Tibial nerve (tissue), 4 donors: Measurements from ENCODE around the gene P2RX5. TPM values are rescaled to one million over a fixed set of nuclear protein-coding genes. Genes with fewer than 3 reads are reported as not detected.
A peak's percentile ranks its signal among the peaks of the same experiment; 100 is the strongest.

Experiments used
- DNase-seq, 2 donors: peaks; one replicate each; pipeline ENCODE4 v3.0.0-alpha.2; 2019; ENCODE audit warnings: low spot score in 2 of 2
- H3K27ac ChIP-seq, 4 donors: fragments of 200-600 bp; sonication (generic) in 3 of 4; one replicate each; pipeline ENCODE4 v1.5.1; 2017 to 2019; ENCODE audit warnings: mild to moderate bottlenecking in 1 of 4
- H3K27me3 ChIP-seq, 2 donors: fragments of 200-600 bp; sonication (generic) in 1 of 2; one replicate each; pipeline versions ENCODE4 v1.5.1 to v1.6.0; 2017 to 2019
- H3K36me3 ChIP-seq, 3 donors: fragments of 200-600 bp; sonication (generic); one replicate each; pipeline ENCODE4 v1.5.1; 2018 to 2019
- H3K4me1 ChIP-seq, 4 donors: fragments of 200-600 bp; sonication (generic) in 3 of 4; one replicate each; pipeline ENCODE4 v1.5.1; 2017 to 2019
- H3K4me3 ChIP-seq, 4 donors: fragments of 200-600 bp; sonication (generic) in 3 of 4; one replicate each; pipeline ENCODE4 v1.5.1; 2017 to 2019; ENCODE audit warnings: mild to moderate bottlenecking in 1 of 4, moderate library complexity in 1 of 4
- H3K9me3 ChIP-seq, 4 donors: fragments of 200-600 bp; sonication (generic) in 3 of 4; one replicate each; pipeline ENCODE4 v1.5.1; 2017 to 2019
- EP300 ChIP-seq, 2 donors: sonication (generic); formaldehyde crosslinking; IDR thresholded peaks; one replicate each; pipeline ENCODE4 v1.6.1; 2017; ENCODE audit warnings: antibody characterized with exemption in 2 of 2, mild to moderate bottlenecking in 1 of 2
- POLR2A ChIP-seq, 2 donors: fragments of 450-650 bp; IDR thresholded peaks; one replicate each; pipeline ENCODE4 v1.6.1; 2017; ENCODE audit warnings: antibody characterized with exemption in 2 of 2, mild to moderate bottlenecking in 2 of 2, moderate library complexity in 2 of 2
- WGBS, 2 donors: methylation state at CpG; one replicate each; pipeline ENCODE4 v1.1.5; 2018; 5-methylcytosine and 5-hydroxymethylcytosine counted together
- total RNA-seq, 4 donors: library from RNA; depleted of rRNA; stranded (reverse); fragments of >200 nt; gene quantifications; one replicate each; pipeline ENCODE4 v1.1.0, GENCODE V29; 2016
- TF ChIP-seq, protein P1 (sequence below), 5 experiments: fragments of 200-600 bp in 3 of 5; fragments of 450-650 bp in 2 of 5; sonication (generic) in 3 of 5; IDR thresholded peaks; one replicate each; pipeline ENCODE4 v1.5.1; 2016 to 2019; ENCODE audit warnings: antibody characterized with exemption in 5 of 5, mild to moderate bottlenecking in 3 of 5, moderate library complexity in 2 of 5

Gene P2RX5
- total RNA-seq, 4 donors from 2014 or later, result 0.42 TPM; not detected in 3

DNA sequence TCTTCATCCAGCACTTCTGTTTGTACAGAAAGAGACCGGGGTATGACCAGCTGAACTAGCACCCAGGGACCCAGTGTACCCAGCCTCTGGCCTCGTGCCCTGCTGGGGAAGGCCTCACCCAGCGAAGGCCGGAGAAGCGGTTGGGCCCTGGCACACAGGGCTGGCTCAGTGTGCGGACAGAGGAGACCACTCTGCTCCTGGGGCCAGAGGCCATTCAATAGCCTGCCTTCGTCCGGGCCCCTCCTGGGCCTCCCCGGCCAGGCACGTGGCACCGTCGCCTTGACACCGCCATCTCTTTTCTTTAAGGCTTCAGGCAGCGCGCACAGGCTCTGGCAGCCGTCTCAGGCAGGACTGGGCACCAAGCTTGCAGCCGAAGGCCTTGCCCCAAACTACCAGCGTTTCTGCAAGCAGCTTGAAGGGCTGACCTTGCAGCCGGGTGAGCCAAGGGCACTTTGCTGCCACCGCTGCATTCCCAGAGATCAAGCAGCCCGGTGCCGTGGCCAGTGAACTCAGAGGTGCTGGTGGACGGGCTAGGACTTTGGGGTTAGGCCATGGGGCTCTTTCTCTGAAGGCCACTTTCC, 35.6 kb downstream of the P2RX5 start:
- no peak overlapping the region for H3K4me3 ChIP-seq
- peaks cover 0 to 54% (median 0%) of the 10 kb centered on the region in 3 donors for H3K36me3 ChIP-seq
- TF ChIP-seq, protein P1, sequence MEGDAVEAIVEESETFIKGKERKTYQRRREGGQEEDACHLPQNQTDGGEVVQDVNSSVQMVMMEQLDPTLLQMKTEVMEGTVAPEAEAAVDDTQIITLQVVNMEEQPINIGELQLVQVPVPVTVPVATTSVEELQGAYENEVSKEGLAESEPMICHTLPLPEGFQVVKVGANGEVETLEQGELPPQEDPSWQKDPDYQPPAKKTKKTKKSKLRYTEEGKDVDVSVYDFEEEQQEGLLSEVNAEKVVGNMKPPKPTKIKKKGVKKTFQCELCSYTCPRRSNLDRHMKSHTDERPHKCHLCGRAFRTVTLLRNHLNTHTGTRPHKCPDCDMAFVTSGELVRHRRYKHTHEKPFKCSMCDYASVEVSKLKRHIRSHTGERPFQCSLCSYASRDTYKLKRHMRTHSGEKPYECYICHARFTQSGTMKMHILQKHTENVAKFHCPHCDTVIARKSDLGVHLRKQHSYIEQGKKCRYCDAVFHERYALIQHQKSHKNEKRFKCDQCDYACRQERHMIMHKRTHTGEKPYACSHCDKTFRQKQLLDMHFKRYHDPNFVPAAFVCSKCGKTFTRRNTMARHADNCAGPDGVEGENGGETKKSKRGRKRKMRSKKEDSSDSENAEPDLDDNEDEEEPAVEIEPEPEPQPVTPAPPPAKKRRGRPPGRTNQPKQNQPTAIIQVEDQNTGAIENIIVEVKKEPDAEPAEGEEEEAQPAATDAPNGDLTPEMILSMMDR (IDR thresholded peaks at IDR 0.05), result no peak
- no peak for TF ChIP-seq POLR2A (IDR thresholded peaks at IDR 0.05)
- peaks cover 4 to 81% (median 26%) of the 10 kb centered on the region in 4 donors for H3K4me1 ChIP-seq
- no peaks in the 10 kb centered on the region for H3K9me3 ChIP-seq
- 44 to 56% methylated on average over 14 to 20 of the region's 23 CpGs for WGBS, 2 donors
- no peak for DNase-seq
- H3K27me3 ChIP-seq, result no peaks in the 10 kb centered on the region
- H3K27ac ChIP-seq, result peak overlapping the region; percentile 54 to 99 (median 82)

DNA sequence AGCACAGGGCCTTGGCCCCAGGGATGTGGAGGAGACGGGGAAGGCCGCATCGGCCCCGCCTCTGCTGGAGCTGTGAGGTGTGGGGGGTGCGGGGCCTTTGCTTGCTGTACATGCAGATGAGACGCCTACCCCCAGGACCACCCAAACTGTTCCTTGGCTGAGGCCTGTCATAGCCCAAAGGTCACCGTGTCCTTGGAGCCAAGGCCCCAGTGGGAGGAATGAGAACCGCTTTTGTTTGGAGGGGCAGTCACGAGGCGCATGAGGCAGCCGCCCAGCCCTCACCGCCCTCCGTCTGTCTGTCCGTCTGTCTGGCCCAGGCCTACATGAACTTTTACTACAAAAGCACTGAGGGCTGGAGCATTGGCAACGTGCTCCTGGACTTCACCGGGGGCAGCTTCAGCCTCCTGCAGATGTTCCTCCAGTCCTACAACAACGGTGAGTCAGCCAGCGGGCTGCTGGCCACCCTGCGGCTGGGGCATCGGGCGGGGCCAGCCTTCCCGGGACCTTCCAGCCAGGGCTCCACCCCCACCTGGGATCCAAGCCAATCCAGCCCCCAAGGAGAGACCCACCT, 36.3 kb downstream of the P2RX5 start:
- Histone ChIP-seq H3K36me3 (peaks cover 0 to 50% (median 0%) of the 10 kb centered on the region in 3 donors), H3K4me1 (peaks cover 4 to 81% (median 26%) of the 10 kb centered on the region in 4 donors), H3K4me3 (no peak overlapping the region), H3K27ac (peak overlapping the region; percentile 54 to 99 (median 82)), H3K9me3 (no peaks in the 10 kb centered on the region), H3K27me3 (no peaks in the 10 kb centered on the region)
- TF ChIP-seq EP300 (IDR thresholded peaks at IDR 0.05), result peak in 1 of 2 donors; percentile 95
- TF ChIP-seq POLR2A (IDR thresholded peaks at IDR 0.05), result peak in 1 of 2 donors; percentile 34
- TF ChIP-seq, protein P1 (IDR thresholded peaks at IDR 0.05), result peak in 4 of 5 experiments; percentile 5 to 66 (median 36)
- peak; percentile 71 to 74 for DNase-seq
- WGBS, 2 donors, result 11 to 17% methylated on average over 12 to 19 of the region's 22 CpGs

DNA sequence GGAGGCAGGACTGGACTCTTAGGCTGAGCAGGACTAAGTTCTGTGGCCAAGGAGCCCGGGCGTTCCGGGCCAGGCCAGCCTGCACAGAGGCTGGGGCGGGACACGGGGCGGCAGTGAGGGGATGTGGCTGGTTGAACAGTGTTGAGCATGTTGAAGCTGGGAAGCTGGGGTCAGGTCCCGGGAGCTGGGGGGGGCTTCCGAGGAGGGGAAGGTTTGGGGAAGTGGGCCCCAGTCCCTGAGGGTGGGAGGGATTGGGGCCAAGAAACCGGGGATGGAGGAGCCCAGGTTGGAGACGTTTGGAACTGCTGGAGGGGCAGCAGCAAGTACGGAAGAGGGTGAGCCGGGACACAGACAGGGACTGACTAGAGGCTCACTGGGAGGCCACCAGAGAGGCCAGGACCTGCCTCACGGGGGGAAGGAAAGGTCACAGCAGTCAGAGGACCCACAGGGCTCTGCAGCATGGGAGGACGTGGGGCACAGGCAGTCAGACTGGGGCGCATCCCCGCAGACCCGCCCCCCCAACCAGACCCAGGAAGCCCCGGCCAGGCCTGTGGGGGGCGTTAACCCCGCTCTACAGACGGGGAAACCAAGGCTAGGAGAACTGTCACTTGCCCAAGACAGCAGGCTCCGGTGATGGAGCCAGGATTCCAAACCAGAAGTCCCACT, 37.0 kb downstream of the P2RX5 start:
- TF ChIP-seq, protein P1 (IDR thresholded peaks at IDR 0.05), result peak in 1 of 5 experiments; percentile 2
- no peak for TF ChIP-seq EP300 (IDR thresholded peaks at IDR 0.05)
- no peak for TF ChIP-seq POLR2A (IDR thresholded peaks at IDR 0.05)
- WGBS, 2 donors, result 33 to 34% methylated on average over 14 to 15 of the region's 22 CpGs
- no peak for DNase-seq
- Histone ChIP-seq H3K36me3 (peaks cover 0 to 43% (median 0%) of the 10 kb centered on the region in 3 donors), H3K4me3 (no peak overlapping the region), H3K4me1 (peaks cover 4 to 73% (median 26%) of the 10 kb centered on the region in 4 donors), H3K27ac (peak overlapping the region; percentile 54 to 99 (median 82)), H3K27me3 (no peaks in the 10 kb centered on the region), H3K9me3 (no peaks in the 10 kb centered on the region)

DNA sequence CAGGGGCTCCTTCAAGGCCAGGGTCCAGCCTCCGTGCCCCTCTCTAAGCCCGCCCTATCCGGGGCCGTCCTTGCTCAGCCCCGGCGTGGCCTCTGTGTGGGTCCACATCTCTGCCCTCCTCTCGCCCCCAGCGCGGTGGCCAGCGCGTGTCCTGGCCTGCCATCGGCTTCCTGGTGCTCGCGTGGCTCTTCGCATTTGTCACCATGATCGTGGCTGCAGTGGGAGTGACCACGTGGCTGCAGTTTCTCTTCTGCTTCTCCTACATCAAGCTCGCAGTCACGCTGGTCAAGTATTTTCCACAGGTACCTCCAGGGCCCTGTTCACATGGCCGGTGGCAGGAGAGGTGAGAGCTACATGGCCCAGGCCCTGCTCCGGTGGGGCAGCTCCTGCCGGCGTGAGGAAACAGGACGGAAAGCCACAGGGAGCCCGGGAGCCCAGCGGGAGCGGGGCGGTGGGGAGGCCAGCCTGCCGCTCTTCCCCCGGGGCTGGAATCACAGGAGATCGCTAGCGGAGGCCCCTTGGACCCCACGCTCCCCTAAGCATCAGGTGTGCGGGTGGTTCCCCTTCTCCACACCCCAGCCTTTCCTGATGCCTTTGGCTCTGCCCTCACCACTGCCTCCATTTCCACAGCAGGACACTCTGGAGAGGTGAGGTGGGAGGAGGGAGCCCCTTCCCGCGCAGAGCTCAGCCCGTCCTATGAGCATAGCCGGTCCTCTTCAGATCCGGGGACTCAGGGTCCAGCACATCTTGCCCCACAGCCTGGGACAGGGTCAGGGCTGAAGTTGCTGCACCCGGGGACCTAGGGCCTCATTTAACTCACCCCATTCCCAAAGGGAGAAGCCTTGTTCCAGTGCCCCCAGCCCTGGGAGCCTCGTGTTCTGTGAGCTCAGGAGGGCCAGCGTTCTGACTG, 37.8 kb downstream of the P2RX5 start:
- H3K4me1 ChIP-seq, result peaks cover 4 to 68% (median 26%) of the 10 kb centered on the region in 4 donors
- TF ChIP-seq, protein P1 (IDR thresholded peaks at IDR 0.05), result no peak
- no peak for TF ChIP-seq POLR2A (IDR thresholded peaks at IDR 0.05)
- peak in 1 of 2 donors; percentile 12 for TF ChIP-seq EP300 (IDR thresholded peaks at IDR 0.05)
- H3K4me3 ChIP-seq, result no peak overlapping the region
- WGBS, 2 donors, result 83 to 85% methylated on average over 36 to 41 of the region's 42 CpGs
- H3K9me3 ChIP-seq, result no peaks in the 10 kb centered on the region
- H3K36me3 ChIP-seq, result peaks cover 0 to 35% (median 0%) of the 10 kb centered on the region in 3 donors
- no peaks in the 10 kb centered on the region for H3K27me3 ChIP-seq
- peak overlapping the region; percentile 54 to 99 (median 82) for H3K27ac ChIP-seq
- DNase-seq, result no peak
